ENCODE data around the gene CASP7.

Gene CASP7

DNA sequence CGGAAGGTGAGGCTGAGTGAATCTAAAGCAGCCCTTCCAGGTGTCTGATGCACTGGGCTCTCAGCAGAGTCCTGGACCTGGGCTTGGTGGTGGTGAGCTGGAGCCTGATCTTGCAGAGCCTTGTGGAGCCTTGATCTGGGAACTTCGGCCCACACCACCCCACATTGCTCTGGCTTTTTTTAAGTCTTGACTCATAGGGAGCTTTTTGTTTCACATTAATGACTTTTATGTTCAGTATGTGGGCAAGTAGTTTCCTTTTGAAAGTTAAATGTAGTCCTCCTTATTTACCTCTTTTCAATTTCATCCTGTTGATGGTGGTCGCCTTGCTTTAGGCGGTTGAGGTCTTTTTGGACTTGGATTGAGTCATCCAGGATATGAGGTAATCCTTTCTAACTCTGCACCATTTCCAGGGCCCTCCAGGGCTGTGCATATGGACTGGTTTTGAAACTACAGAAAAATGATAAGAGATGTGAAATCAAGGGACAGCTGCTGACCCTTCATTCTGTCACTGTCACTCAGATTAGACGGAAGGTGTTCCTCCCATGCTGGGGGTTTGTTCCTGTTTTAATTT is 12.9 kb upstream of the CASP7 start:
- DNase-seq (ENCODE audit: low read depth): no peak

DNA sequence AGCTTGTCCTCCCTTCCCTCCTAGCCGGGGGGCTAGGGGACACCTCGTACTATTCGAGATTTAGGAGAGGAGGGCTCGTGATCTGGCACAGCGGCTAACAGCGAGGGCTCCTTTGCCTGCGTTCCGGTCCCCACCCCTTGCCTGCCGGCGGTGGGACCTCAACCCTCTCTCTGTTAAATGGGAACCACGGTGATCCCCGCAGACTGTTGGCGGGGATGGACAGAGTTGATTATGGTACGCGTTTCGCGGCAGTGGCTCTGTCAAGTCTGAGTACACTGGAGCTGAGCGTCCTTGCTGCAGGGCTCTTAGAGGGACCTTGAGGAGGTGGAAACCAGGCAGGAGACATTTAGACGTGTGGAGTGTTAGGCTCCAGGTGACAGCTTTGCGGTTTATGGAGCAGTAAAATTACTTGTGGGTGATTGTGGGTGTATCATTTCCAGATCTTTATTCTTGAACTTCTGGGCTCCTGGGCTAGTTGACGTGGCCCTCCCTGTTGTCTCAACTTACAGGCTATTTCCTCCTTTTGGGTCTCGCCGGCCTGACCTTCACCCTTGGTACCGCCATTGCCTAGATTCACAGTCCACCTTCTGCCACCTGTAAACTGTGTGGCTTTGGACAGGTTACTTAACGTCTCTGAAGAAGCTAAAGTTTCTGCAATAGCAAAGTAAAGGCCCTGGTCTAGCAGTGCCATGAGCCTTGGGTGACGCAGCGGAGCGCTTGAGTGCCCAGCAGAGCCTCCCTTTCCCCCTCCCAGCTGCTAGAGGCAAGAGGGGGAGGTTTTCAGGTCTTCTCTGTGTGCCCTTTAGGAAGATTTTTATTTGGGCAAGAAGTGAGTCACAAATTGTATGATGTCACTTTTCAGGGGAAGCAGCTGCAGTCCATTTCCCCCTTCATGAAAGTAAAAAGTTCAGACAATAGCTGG is 739 bp downstream of the CASP7 start:
- peak; percentile 28 for DNase-seq (ENCODE audit: low read depth)

DNA sequence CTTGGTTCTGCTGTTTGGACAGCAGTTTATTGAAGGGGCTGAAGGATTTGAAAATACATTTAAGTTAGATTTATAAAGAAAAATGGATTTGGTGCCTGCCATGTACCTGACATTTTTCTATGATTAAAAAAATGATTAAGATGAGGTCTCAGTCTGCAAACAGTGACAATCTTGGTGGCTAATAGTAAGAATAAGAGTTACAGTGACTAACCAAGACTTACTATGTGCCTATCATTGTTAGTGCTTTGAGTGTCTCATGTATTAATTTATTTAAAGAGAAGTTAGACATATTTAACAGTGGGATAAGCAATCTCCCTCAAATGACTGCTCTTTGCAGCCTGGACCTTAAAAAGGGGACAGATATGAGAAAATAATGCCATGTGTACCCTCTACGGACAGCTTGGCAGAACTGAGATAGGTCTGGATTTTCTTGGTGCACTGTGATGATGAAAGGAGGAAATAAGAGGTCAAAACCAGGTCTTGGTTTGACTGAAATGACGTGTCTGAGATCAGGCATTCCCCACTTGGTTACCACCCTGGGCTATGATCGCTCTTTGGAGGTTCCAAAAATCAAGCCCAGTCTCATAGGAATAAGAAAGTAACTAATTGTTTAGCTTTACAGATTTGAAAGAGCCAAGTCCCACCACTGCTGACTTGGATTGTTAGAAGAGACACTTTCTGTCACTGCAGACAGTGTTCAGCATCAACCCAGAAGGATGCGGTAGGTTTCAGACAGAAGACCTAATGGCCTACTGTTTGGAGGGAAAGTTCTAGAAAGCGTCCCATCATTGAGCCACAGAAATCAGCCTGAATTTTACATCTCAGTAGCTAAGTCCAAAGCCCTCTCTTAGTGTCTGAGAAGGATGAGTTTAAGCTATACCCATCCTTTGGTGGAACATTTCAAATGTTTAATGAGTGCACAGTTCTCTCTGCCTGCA is 2.1 kb downstream of the CASP7 start:
- peak; percentile 9 for DNase-seq (ENCODE audit: low read depth)

DNA sequence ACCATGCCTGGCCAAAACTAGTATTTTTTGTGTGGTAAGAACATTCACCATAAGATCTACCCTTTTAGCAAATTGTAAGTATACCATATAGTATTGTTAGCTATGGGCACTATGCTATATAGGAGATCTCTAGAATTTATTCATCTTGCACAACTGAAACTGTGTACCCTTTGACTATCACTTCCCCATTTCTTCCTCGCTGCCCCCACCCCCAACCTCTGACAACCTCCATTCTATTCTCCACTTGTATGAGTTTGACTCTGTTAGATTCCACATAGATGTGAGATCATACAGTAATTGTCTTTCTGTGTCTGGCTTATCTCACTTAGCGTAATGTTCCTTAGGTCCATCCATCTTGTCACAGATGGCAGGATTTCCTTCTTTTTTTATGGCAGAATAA is 3.6 kb downstream of the CASP7 start:
- DNase-seq (ENCODE audit: low read depth): no peak

DNA sequence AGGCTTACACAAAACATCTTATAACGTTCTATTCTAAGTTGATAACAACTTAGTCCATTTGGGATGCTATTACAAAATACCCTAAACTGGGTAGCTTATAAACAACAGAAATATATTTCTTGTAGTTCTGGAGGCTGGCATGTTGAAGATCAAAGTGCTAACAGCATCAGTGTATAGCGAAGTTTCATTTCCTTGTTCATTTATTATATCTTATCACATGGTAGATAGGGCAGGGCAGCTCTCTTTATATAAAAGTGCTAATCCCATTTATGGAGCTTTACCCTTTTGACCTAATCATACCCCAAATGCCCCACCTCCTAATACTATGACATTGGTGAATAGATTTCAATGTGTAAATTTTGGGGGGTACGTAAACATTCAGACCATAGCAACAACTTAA is 6.3 kb downstream of the CASP7 start:
- no peak for DNase-seq (ENCODE audit: low read depth)

DNA sequence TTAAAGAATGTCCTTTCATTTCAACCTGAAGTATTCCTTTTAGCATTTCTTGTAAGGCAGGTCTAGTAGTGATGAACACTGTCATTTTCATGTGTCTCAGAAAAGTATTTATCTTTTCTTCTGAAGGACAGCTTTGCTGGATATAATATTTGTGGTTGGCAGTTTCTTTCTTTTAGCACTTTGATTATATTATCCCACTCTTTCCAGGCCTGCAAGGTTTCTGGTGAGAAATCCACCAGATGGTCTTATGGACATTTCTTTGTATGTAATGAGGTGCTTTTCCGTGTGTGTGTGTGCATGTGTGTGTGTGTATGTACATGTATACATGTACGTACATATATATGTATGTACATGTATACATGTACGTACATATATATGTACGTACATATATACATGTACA is 7.3 kb downstream of the CASP7 start:
- DNase-seq (ENCODE audit: low read depth): no peak

DNA sequence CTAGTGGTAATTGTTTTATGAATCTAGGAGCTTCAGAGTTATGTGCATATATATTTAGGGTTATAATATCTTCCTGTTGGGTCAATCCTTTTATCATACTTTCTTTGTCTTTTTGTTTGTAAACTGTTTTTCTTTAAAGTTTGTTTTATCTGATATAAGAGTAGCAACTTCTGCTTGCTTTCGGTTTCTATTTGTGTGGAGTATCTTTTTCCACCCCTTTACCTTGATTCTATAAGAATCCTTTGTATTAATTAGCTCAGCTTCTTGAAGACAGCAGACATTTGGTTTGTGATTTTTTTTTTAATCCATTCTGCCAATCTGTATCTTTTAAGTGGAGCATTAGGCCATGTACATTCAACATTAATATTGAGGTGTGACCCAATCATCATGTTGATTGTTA is 9.3 kb downstream of the CASP7 start:
- DNase-seq (ENCODE audit: low read depth): no peak

DNA sequence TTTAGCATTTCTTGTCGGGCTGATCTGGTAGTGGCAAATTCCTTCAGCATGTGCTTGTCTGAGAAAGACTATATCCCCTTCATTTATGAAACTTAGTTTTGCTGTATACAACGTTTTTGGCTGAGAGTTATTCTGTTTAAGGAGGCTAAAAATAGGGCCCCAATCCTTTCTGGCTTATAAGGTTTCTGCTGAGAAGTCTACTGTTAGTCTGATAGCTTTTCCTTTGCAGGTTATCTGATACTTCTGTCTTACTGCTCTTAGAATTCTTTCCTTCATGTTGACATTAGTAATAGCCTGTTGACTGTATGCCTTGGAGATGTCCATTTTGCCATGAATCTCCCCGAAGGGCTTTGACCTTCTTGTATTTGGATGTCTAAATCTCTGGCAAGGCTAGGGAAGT is 9.9 kb downstream of the CASP7 start:
- no peak for DNase-seq (ENCODE audit: low read depth)

DNA sequence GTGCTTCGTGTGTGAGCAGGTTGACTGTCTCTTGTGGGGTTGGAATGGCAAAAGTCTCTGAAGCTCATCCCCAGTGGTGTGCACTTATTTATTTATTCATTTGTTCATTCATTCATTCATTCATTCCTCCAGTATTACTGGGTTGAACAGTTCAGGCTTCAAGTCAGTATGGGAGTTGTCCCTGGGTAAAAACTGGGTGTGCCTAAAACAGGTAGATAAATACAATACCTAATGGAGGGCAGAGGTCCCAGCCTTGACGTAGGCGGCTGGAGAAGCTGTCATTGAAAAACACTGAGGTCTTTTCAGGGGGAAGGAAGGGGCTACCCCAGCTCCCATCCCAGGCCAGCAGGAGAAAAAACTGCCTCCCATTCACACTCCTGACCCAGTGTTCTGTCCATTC is 11.0 kb downstream of the CASP7 start:
- DNase-seq (ENCODE audit: low read depth): no peak

DNA sequence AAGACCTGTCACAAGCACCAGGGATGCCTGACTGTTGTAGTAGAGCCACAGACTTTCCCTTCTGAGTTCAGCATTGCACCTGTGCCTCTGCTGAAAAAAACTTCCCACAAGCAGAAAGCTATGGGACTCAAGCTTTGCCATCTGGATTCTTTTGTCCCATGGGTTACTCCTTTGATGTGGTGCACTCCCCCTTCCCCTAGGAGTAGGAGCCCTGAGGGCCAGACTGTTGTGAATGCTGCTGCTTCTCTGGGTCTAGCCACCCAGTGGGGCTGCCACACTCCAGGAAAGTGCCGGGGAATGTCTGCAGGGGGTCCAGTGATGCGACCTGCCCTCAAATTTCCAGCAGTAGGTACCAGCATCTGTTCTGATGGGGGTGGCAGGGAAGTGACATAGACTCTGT is 11.7 kb downstream of the CASP7 start:
- no peak for DNase-seq (ENCODE audit: low read depth)

DNA sequence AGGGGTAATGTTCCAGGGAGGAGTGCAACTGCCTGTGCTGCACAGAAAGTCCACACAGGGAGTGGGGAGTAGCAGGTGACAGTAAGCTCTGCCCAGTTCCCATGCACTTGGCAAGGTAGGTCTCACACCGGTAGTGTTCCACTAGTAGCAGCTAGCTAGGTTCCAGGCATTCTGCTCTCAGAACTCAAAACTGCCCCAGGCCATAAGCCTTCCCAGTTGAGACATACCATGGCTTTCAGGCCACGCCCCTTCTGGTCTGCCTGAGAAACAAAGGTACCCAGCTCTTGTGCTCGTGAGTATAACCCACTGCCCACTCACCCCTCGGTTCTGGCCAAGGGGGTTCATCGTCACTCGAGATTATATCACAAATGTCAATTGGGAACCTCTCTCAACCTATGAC is 12.6 kb downstream of the CASP7 start:
- DNase-seq (ENCODE audit: low read depth): no peak

DNA sequence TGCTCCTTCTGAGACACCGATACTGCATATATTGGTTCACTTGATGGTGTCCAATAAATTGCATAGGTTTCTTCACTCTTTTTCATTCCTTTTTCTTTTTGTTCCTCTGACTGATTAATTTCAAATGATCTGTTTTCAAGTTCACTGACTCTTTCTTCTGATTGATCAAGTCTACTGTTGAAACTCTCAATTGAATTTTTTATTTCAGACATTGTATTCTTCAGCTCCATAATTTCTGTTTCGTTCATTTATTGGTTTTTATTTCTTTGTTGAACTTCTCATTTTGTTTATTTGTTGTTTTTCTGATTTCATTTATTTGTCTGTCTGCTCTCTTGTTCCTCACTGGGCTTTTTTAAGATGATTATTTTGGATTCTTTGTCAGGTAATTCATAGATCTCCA is 13.6 kb downstream of the CASP7 start:
- no peak for DNase-seq (ENCODE audit: low read depth)

DNA sequence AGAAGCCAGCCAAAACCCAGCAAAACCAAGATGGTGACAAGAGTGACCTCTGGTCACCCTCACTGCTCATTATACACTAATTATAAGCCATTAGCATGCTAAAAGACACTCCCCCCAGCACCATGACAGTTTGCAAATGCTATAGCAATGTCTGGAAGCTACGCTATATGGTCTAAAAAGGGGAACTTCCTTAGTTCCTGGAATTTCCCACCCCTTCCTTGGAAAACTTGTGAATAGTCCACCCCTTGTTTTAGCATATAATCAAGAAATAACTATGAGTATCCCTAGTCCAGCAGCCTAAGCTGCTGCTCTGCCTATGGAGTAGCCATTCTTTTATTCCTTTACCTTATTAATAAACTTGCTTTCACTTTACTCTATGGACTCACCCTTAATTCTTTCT is 16.0 kb downstream of the CASP7 start:
- no peak for DNase-seq (ENCODE audit: low read depth)

DNA sequence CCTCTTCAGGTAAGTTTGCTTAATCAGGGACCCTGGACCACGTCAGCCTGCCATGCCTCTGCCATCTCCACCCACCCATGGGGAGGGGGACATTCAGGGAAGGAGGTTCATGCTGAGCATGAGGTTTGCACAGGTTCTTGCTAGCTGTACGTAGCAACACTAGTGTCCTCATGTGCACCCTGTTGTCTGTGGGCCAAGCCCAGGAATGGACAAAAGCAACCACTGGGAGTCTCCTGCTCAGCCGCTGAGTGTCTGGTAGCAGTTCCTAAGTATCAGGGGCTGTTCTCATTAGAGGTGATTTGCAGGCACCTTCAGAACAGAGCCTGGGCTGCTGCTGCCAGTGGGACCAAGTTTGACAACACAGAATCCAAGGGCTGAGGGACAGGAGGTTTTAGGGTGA is 17.9 kb downstream of the CASP7 start:
- DNase-seq (ENCODE audit: low read depth): no peak

DNA sequence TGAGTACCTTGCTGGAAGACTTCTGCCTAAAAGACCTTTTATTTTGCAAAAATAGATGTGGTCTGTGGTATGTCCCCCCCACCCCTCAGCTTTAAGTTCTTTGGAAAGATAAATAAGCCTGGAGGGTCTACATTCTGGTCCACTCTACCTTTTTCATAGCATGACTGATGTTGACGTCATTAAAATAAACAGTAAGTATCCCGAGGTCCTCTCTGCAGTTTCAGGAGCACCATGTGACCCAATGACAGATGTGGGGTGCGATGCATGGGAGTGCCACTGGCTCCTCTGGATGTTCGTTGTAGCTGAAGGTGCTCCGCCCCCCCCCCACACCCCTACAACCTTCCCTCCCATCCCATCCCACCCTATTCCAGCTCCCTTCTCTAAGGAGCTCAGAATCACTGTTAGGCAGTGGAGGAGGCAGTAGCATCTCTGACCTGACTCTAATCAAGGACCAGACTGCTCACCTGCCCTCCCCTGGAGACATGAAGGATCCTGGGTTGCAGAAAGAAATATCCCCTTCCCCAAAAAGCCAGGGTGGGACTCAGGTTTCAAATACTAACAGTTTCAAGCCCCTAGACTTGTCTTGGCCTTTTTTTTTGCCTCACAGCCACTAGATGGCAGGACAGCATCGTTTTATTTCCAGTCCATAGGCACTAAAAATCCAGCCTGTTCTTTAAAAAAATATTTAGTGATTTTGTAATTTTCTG is 25.1 kb downstream of the CASP7 start:
- DNase-seq (ENCODE audit: low read depth): no peak

DNA sequence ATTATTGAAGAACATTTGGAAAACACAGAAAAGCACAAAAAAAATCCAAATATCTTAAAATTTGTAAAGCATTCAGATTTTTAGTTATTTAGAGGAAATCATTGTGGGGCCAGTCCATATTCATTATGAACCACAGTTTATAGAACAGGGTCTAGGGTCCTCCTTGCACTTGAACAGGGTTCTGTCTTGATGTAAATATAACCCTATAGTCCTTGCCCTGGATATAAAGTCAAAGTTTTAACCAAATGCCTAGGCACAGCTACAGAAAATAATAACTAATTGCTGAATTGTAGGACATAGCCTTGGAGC is 25.6 kb downstream of the CASP7 start:
- DNase-seq (ENCODE audit: low read depth): no peak

DNA sequence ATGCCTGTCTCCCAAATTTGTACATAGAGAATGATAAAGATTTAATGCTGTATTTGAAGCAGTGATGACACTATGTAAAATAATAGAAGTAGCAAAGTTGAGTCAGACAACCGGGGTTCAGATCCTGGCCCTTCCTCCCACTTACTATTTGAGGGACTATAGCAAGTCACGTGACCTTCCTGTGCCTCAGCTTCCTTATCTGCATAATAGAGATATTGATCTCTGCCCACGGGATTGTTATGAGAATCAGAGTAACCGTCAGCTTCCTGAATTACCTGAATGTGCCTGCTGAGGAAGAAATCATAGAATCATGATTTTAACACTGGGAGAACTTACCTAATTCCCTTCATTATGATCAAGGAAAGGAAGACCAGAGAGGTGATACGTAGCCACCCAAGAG is 26.9 kb downstream of the CASP7 start:
- no peak for DNase-seq (ENCODE audit: low read depth)

DNA sequence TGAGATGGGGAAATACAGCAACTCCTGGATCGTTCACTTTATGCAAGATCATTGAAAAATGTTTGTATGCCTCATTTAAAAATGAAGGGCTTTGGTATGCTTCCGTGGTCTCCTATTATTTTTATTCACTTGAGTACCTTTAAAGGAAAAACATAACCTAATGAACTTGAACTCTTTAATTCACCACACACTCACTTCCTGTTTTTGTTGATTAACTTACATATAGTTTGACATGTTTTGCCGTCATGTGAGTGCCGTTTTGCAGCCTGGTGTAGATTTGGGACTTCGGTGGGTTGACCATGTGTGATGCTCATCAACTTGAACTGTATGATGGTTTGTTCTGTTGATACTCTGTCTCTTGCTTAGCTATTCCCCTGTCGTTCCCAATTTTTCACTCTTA is 28.9 kb downstream of the CASP7 start:
- DNase-seq (ENCODE audit: low read depth): no peak

DNA sequence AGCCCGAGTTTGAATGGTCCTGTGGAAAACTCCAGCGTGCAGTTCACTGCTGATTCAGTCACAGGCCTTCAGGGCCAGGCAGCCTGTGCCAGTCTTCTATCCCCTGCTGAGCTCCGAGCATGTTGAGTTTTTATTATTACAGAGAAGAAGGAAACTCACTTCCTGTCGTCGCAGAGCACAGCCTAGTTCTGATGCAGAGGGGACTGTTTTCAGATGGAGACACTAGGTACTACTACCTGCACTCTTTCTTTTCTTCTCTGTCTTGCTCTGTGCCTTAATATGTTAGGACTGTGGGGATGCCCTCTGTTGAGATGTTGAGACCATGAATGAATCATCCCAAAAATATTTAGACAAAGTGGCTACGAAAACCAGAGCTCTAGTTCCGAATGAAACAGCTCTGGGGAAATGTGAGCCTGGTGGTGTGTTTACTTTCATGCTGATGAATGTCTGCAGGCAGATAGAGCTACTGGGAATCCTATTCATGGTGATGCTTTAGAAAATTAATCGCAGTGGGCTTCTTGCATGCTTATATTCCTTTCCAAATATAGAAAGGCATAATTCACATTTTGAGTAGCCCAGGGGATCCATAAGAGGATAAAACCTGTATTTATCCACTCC is 29.6 kb downstream of the CASP7 start:
- no peak for DNase-seq (ENCODE audit: low read depth)

DNA sequence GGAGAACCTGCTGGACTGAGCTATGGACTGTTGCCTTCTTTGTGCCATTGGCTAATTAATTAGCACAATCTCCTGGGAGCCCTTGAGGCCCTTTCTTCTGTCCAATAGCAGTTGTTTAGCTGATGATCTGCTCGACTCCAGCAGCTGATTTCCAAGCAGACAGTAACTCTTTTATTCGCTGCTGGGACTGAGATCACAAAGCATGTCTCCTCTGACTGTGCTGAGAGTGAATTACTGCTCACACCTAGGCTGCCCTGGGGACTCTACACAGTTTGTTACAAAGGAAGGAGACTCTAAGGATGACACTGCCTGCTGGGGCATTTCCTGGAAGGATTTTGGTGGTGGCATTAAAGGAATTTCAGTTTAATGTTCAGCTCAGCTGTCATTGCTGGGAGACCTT is 31.4 kb downstream of the CASP7 start:
- DNase-seq (ENCODE audit: low read depth): no peak

DNA sequence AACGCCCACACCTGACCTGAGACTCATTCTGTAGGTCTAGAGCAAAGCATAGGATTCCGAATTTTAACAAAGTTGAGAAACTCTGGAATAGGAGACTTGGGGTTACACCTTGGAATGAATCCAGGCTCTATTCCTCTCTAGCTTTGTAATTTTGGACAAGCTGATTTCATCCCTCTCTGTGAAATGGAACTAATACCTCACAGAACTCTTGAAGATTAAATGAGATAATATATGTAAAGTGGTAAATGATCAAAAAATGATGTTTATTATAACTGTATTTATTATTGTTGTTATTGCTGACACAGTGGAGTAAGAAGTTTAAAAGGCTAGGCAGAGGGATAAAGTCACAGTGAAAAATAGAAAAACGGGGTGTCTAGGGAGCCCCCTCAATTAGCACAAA is 32.3 kb downstream of the CASP7 start:
- no peak for DNase-seq (ENCODE audit: low read depth)

All from stimulated activated CD8-positive, alpha-beta memory T cell treated with anti-CD3 and anti-CD28 coated beads, Interleukin-4, amount 100 ng/mL, for 24 hours (primary cell).